K562 (cell line): ENCODE measurements around the gene AKT1S1. TPM values are rescaled to one million over a fixed set of nuclear protein-coding genes. Genes with fewer than 3 reads are reported as not detected.
A peak's percentile ranks its signal among the peaks of the same experiment; 100 is the strongest.

Experiments
- ADNP ChIP-seq: fragments of 200-800 bp; sonication (Bioruptor generic); IDR thresholded peaks from 2 replicates; pipeline ENCODE4 v1.6.1; 2016; ENCODE audit warnings: missing genetic modification characterization, missing compliant biosample characterization
- CC2D1A ChIP-seq: fragments of 450-650 bp; IDR thresholded peaks from 2 replicates; pipeline ENCODE4 v1.6.1; 2017; ENCODE audit warnings: mild to moderate bottlenecking
- CHCHD3 ChIP-seq: fragments of 250-450 bp; sonication (Bioruptor Pico); IDR thresholded peaks from 2 replicates; pipeline ENCODE4 v2.1.2; 2022; ENCODE audit warnings: mild to moderate bottlenecking
- ETV6 ChIP-seq, 3 experiments: fragments of 150-350 bp in 1 of 3; sonication (generic) in 1 of 3; formaldehyde crosslinking in 1 of 3; IDR thresholded peaks; 2 replicates each; pipeline versions ENCODE4 v1.6.1 to v1.8.0; 2014 to 2022; ENCODE audit warnings: borderline replicate concordance in 2 of 3, low read depth in 2 of 3, antibody characterized with exemption in 1 of 3, low read length in 1 of 3, mild to moderate bottlenecking in 1 of 3, missing genetic modification reagents in 1 of 3
- KLF16 ChIP-seq: IDR thresholded peaks from 2 replicates; pipeline ENCODE4 v1.6.1; 2016; ENCODE audit warnings: antibody characterized with exemption
- MAFF ChIP-seq: IDR thresholded peaks from 2 replicates; pipeline ENCODE4 v1.6.1; 2012; ENCODE audit warnings: low read length, improper control_type of control experiment
- NCOA2 ChIP-seq, 2 experiments: fragments of 450-650 bp; IDR thresholded peaks; 2 replicates each; pipeline ENCODE4 v1.6.1; 2018; ENCODE audit warnings: mild to moderate bottlenecking in 2 of 2, moderate library complexity in 1 of 2; ENCODE audit not compliant: partially characterized antibody in 2 of 2
- NFIC ChIP-seq: fragments of 450-650 bp; IDR thresholded peaks from 2 replicates; pipeline ENCODE4 v1.6.1; 2017; ENCODE audit warnings: mild to moderate bottlenecking, inconsistent platforms
- RB1 ChIP-seq: fragments of 450-650 bp; IDR thresholded peaks from 2 replicates; pipeline ENCODE4 v1.6.1; 2017; ENCODE audit warnings: low read depth, mild to moderate bottlenecking
- TBP ChIP-seq: optimal IDR thresholded peaks from 2 replicates; pipeline ENCODE3; 2011; ENCODE audit warnings: low read depth, low read length, improper control_type of control experiment
- TRIM28 ChIP-seq: fragments of 450-650 bp; IDR thresholded peaks from 2 replicates; pipeline ENCODE4 v1.6.1; 2017
- U2AF2 ChIP-seq: fragments of 200-400 bp; formaldehyde crosslinking; optimal IDR thresholded peaks from 2 replicates; pipeline ENCODE3; 2017; ENCODE audit warnings: low read depth, mild to moderate bottlenecking, low read length
- ZKSCAN3 ChIP-seq: fragments of 250-450 bp; sonication (Bioruptor Pico); IDR thresholded peaks from 2 replicates; pipeline ENCODE4 v1.4.0; 2020
- ZNF586 ChIP-seq: fragments of 450-650 bp; formaldehyde crosslinking; conservative IDR thresholded peaks from 2 replicates; pipeline ENCODE4 v1.4.0; 2020; ENCODE audit warnings: mild to moderate bottlenecking, moderate library complexity
- polyA plus RNA-seq, 8 experiments: library from polyadenylated mRNA; depleted of rRNA in 4 of 8; stranded (reverse) in 5 of 8; unstranded in 3 of 8; fragments of >200 nt; fragmentation: Nextera tagmentation in 2 of 8; fragmentation: Illumina TruSeq in 1 of 8; extraction: Ambion mirVana in 2 of 8; extraction: Trizol in 1 of 8; gene quantifications; 2 replicates each; pipeline versions ENCODE4 v1.2.1 to v1.2.3, GENCODE V29; 2011 to 2014; ENCODE audit warnings: inconsistent platforms in 1 of 8, missing spikeins in 1 of 8
- total RNA-seq, 7 experiments: library from RNA; depleted of rRNA in 6 of 7; stranded (reverse); fragments of >200 nt in 6 of 7; fragmentation: Illumina TruSeq in 2 of 7; extraction: Trizol in 2 of 7; gene quantifications; 2 replicates each; pipeline versions ENCODE4 v1.2.1 to v1.2.3, GENCODE V29; 2011 to 2021; ENCODE audit warnings: low replicate concordance in 1 of 7
- TF ChIP-seq, protein P1 (sequence below): fragments of 450-650 bp; IDR thresholded peaks from 2 replicates; pipeline ENCODE4 v1.6.1; 2017; ENCODE audit warnings: antibody characterized with exemption, mild to moderate bottlenecking
- TF ChIP-seq, protein P2 (sequence below): IDR thresholded peaks from 2 replicates; pipeline ENCODE4 v1.6.1; 2012; ENCODE audit warnings: low read depth, low read length, improper control_type of control experiment, borderline replicate concordance
- TF ChIP-seq, protein P3 (sequence below): fragments of 450-650 bp; formaldehyde crosslinking; IDR thresholded peaks from 2 replicates; pipeline ENCODE4 v1.4.0; 2020; ENCODE audit warnings: mild to moderate bottlenecking, moderate library complexity
- TF ChIP-seq, protein P4 (sequence below): fragments of 450-650 bp; IDR thresholded peaks from 2 replicates; pipeline ENCODE4 v1.6.1; 2016; ENCODE audit warnings: mild to moderate bottlenecking

AKT1S1 gene
- total and polyA plus RNA-seq, 9 of the 15 experiments (the other 6 are each of a cell fraction or from before 2014, with no cell fraction given) = 1.2 to 50.3 (median 17.1) TPM

DNA sequence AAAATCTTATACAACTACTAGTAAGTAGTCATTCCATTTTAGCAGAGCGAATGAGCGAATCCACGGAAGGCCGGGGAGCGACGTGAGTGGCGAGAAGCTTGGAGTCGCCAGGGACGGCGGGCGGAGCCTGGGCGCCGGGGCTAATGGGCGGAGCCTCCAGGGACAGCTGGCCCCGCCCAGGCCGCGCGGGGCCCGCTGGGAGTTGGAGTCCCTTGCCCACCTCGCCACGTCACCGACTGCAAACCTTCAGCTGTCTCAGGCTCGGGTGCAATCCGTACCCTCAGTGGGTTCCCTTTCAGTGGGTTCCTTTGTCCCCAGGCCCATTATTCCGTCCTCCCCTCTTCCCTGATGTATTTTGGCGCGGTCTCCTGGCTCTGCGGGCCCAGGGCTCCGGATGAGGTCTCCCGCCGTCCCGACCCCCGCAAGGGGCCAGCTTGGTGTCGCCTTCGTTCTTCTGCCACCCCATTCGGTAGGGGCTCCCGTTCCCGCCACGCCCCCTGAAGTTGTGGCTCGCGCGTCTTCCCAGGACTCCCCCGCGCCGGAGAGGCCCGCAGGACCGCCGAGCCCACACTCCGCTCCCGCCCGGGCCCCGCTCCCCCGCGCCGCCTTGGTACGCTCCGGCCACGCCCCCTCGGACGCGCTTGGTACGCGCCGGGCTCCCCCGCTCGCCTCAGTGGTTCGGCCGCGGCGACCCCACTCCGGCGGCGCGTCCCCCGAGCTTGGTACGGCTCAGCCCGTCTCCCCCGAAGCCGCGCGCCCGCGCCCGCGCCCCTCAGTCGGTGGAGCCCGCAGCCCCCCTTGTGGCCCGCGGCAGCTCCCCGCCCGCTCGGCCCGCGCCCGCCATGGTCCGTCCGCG is 26.4 kb downstream of the AKT1S1 start, which contains the start of gene PTOV1 (continued):
- TF ChIP-seq ETV6 (IDR thresholded peaks at IDR 0.05; ENCODE audit: borderline replicate concordance in 1 of 2, low read depth in 2 of 2, low read length in 1 of 2) (peak in 1 of 2 experiments; percentile 65; a peak in 1 of 4 replicates), ETV6 (CRISPR knock-in tag; IDR thresholded peaks at IDR 0.05; ENCODE audit: borderline replicate concordance) (no peak), TBP (peak; percentile 76), ZNF586 (CRISPR knock-in tag) (no peak), U2AF2 (no peak), ADNP (tag) (no peak), ZKSCAN3 (CRISPR knock-in tag) (no peak), MAFF (no peak; the same call in 1 of the 2 replicates), RB1 (peak; percentile 84; the same call in 1 of the 2 replicates), CHCHD3 (CRISPR knock-in tag) (no peak), NFIC (no peak), NCOA2 (IDR thresholded peaks at IDR 0.05; ENCODE audit: partially characterized antibody in 2 of 2) (no peak), CC2D1A (no peak), TRIM28 (peak; percentile 46; the same call in 1 of the 2 replicates), KLF16 (no peak)
- TF ChIP-seq, protein P1, sequence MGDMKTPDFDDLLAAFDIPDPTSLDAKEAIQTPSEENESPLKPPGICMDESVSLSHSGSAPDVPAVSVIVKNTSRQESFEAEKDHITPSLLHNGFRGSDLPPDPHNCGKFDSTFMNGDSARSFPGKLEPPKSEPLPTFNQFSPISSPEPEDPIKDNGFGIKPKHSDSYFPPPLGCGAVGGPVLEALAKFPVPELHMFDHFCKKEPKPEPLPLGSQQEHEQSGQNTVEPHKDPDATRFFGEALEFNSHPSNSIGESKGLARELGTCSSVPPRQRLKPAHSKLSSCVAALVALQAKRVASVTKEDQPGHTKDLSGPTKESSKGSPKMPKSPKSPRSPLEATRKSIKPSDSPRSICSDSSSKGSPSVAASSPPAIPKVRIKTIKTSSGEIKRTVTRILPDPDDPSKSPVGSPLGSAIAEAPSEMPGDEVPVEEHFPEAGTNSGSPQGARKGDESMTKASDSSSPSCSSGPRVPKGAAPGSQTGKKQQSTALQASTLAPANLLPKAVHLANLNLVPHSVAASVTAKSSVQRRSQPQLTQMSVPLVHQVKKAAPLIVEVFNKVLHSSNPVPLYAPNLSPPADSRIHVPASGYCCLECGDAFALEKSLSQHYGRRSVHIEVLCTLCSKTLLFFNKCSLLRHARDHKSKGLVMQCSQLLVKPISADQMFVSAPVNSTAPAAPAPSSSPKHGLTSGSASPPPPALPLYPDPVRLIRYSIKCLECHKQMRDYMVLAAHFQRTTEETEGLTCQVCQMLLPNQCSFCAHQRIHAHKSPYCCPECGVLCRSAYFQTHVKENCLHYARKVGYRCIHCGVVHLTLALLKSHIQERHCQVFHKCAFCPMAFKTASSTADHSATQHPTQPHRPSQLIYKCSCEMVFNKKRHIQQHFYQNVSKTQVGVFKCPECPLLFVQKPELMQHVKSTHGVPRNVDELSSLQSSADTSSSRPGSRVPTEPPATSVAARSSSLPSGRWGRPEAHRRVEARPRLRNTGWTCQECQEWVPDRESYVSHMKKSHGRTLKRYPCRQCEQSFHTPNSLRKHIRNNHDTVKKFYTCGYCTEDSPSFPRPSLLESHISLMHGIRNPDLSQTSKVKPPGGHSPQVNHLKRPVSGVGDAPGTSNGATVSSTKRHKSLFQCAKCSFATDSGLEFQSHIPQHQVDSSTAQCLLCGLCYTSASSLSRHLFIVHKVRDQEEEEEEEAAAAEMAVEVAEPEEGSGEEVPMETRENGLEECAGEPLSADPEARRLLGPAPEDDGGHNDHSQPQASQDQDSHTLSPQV = 0 out of 2 replicates have a peak, but pooled peaks have one; percentile 40
- TF ChIP-seq, protein P2, sequence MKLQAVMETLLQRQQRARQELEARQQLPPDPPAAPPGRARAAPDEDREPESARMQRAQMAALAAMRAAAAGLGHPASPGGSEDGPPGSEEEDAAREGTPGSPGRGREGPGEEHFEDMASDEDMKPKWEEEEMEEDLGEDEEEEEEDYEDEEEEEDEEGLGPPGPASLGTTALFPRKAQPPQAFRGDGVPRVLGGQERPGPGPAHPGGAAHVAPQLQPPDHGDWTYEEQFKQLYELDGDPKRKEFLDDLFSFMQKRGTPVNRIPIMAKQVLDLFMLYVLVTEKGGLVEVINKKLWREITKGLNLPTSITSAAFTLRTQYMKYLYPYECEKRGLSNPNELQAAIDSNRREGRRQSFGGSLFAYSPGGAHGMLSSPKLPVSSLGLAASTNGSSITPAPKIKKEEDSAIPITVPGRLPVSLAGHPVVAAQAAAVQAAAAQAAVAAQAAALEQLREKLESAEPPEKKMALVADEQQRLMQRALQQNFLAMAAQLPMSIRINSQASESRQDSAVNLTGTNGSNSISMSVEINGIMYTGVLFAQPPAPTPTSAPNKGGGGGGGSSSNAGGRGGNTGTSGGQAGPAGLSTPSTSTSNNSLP = no peak
- TF ChIP-seq, protein P3, sequence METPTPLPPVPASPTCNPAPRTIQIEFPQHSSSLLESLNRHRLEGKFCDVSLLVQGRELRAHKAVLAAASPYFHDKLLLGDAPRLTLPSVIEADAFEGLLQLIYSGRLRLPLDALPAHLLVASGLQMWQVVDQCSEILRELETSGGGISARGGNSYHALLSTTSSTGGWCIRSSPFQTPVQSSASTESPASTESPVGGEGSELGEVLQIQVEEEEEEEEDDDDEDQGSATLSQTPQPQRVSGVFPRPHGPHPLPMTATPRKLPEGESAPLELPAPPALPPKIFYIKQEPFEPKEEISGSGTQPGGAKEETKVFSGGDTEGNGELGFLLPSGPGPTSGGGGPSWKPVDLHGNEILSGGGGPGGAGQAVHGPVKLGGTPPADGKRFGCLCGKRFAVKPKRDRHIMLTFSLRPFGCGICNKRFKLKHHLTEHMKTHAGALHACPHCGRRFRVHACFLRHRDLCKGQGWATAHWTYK = peak; percentile 64; the same call in 1 of the 2 replicates
- TF ChIP-seq, protein P4, sequence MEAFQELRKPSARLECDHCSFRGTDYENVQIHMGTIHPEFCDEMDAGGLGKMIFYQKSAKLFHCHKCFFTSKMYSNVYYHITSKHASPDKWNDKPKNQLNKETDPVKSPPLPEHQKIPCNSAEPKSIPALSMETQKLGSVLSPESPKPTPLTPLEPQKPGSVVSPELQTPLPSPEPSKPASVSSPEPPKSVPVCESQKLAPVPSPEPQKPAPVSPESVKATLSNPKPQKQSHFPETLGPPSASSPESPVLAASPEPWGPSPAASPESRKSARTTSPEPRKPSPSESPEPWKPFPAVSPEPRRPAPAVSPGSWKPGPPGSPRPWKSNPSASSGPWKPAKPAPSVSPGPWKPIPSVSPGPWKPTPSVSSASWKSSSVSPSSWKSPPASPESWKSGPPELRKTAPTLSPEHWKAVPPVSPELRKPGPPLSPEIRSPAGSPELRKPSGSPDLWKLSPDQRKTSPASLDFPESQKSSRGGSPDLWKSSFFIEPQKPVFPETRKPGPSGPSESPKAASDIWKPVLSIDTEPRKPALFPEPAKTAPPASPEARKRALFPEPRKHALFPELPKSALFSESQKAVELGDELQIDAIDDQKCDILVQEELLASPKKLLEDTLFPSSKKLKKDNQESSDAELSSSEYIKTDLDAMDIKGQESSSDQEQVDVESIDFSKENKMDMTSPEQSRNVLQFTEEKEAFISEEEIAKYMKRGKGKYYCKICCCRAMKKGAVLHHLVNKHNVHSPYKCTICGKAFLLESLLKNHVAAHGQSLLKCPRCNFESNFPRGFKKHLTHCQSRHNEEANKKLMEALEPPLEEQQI = no peak
